Osteocyte (in vitro differentiated cells): ENCODE measurements around the gene ADRB2. TPM values are rescaled to one million over a fixed set of nuclear protein-coding genes. Genes with fewer than 3 reads are reported as not detected.
A peak's percentile ranks its signal among the peaks of the same experiment; 100 is the strongest.

Source experiments
- DNase-seq: peaks from one replicate; pipeline ENCODE4 v3.0.0; 2021; ENCODE audit warnings: mixed read lengths; ENCODE audit not compliant: unreplicated experiment; ENCODE audit errors: extremely low spot score
- H3K27ac Mint-ChIP-seq: one replicate; pipeline ENCODE4 v1.8.0; 2021; ENCODE audit warnings: mild to moderate bottlenecking, mixed read lengths; ENCODE audit not compliant: unreplicated experiment
- H3K27me3 Mint-ChIP-seq: one replicate; pipeline ENCODE4 v1.8.0; 2021; ENCODE audit warnings: mixed read lengths; ENCODE audit not compliant: unreplicated experiment
- H3K36me3 Mint-ChIP-seq: one replicate; pipeline ENCODE4 v1.8.0; 2021; ENCODE audit warnings: mixed read lengths; ENCODE audit not compliant: unreplicated experiment
- H3K4me1 Mint-ChIP-seq: one replicate; pipeline ENCODE4 v1.8.0; 2021; ENCODE audit warnings: mixed read lengths; ENCODE audit not compliant: unreplicated experiment
- H3K4me3 Mint-ChIP-seq: one replicate; pipeline ENCODE4 v1.8.0; 2021; ENCODE audit warnings: mild to moderate bottlenecking, moderate library complexity, mixed read lengths; ENCODE audit not compliant: unreplicated experiment
- H3K9me3 Mint-ChIP-seq: one replicate; pipeline ENCODE4 v1.8.0; 2021; ENCODE audit warnings: mixed read lengths; ENCODE audit not compliant: unreplicated experiment
- total RNA-seq: library from RNA; stranded (reverse); gene quantifications from 2 replicates; pipeline ENCODE4 v1.2.1, GENCODE V29; 2021
- TF ChIP-seq, protein P1 (sequence below): fragments of 200-600 bp; sonication (generic); IDR thresholded peaks from 2 replicates; pipeline ENCODE4 v1.5.0; 2021; ENCODE audit warnings: antibody characterized with exemption, mild to moderate bottlenecking, moderate library complexity

Gene ADRB2
- total RNA-seq, 1 donor from 2014 or later = 7.1 TPM

DNA sequence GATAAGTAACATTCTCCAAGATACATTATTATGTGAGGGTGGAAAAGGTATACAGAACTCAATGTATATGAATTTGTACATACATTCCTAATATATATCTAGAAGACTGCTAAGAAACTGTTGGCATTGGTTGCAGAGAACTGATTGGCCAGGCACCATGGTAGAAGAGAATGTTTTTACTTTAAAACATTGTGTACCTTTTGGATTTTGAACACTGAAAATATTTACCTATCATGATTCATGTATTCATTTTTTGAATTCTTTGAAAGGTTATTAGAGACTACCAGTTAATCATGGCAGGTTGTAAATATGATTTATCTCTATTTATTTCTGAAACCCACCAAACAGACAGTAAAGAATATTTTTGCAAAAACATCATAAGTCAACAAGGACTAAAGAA is 41.2 kb upstream of the ADRB2 start:
- no peak overlapping the region for H3K4me3 Mint-ChIP-seq
- H3K4me1 Mint-ChIP-seq = peaks cover 1% of the 10 kb centered on the region
- no peaks in the 10 kb centered on the region for H3K36me3 Mint-ChIP-seq
- no peak for DNase-seq
- no peak overlapping the region for H3K27ac Mint-ChIP-seq
- H3K27me3 Mint-ChIP-seq = no peaks in the 10 kb centered on the region
- no peaks in the 10 kb centered on the region for H3K9me3 Mint-ChIP-seq
- TF ChIP-seq, protein P1, sequence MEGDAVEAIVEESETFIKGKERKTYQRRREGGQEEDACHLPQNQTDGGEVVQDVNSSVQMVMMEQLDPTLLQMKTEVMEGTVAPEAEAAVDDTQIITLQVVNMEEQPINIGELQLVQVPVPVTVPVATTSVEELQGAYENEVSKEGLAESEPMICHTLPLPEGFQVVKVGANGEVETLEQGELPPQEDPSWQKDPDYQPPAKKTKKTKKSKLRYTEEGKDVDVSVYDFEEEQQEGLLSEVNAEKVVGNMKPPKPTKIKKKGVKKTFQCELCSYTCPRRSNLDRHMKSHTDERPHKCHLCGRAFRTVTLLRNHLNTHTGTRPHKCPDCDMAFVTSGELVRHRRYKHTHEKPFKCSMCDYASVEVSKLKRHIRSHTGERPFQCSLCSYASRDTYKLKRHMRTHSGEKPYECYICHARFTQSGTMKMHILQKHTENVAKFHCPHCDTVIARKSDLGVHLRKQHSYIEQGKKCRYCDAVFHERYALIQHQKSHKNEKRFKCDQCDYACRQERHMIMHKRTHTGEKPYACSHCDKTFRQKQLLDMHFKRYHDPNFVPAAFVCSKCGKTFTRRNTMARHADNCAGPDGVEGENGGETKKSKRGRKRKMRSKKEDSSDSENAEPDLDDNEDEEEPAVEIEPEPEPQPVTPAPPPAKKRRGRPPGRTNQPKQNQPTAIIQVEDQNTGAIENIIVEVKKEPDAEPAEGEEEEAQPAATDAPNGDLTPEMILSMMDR = no peak

DNA sequence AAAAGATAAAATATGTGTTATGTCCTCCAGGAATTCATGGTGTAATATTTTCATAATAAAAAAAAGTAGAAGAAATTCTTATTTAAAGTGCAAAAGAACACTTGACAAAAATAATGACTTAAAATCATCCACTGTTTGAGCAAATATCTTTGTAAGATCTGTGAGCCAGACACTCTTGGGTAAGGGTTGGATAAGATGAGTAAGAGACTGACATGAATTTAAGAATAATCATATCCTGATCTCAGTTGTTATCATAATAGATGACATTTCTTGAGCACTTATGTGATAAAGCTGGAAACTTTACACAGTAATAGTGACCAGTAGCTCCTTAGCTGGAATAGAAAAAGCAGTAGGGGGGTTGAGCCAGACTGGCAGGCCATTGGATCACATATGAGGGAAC is 40.0 kb upstream of the ADRB2 start:
- TF ChIP-seq, protein P1 = no peak
- Mint-ChIP-seq H3K4me3 (no peak overlapping the region), H3K27ac (no peak overlapping the region), H3K27me3 (no peaks in the 10 kb centered on the region), H3K36me3 (no peaks in the 10 kb centered on the region), H3K9me3 (no peaks in the 10 kb centered on the region), H3K4me1 (peaks cover 9% of the 10 kb centered on the region)
- DNase-seq = no peak

DNA sequence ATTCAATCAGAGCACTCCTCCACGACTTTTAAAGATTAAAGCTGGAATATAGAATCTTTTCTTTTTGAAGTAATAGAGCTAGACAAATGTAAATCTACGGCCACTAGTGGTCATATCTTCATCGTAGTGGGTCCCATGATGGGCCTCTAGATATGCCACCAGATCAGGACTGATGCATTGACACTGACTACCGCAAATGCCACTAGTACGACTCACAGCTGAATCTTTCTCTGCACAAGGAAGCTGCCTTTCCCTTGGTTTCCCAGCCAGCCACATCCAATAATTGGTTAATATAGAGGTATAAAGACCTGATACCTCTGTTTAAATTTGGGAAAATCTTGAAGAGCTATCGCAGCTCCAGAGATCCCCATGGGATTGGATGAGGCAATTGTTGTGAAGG is 37.8 kb upstream of the ADRB2 start:
- Mint-ChIP-seq H3K27me3 (no peaks in the 10 kb centered on the region), H3K9me3 (no peaks in the 10 kb centered on the region), H3K27ac (no peak overlapping the region), H3K4me3 (no peak overlapping the region), H3K4me1 (peaks cover 13% of the 10 kb centered on the region), H3K36me3 (no peaks in the 10 kb centered on the region)
- DNase-seq = no peak
- TF ChIP-seq, protein P1 = no peak

DNA sequence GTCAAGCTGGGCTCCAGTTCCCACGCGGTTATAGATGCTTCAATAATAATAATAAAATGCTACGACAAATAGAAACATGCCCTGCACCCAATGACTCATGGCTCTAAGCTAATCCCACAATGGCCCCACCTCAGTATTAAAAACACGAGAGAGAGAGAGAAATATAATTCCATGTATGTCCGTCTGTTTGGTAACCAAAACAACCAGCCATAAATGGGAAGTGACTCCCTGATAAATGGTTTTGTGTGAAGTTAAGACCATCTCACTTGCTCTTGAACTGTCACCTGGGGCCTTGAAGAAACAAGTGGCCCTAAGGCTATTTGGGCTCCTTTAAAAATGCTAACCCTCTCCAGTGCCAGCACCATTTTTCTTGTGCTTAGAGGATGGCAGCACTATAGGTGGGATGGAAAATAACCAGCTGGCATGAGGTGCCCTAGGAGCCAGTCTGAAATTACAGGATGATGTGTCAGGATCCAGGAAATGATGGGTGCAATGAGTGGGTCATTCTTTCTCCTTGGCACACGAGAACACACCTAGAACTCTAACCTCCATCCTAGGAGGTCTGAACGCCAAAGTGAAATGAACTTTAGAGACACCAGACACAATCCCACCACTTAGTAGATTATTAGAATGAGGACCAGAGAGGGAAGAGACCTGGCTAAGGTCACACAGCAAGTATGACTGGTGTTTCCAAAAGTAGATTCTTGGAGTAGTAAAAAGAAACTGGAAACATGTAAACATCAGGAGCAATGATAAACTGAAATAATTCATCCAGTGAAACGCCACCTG is 35.7 kb upstream of the ADRB2 start:
- Mint-ChIP-seq H3K27me3 (no peaks in the 10 kb centered on the region), H3K36me3 (no peaks in the 10 kb centered on the region), H3K9me3 (no peaks in the 10 kb centered on the region), H3K4me3 (no peak overlapping the region), H3K27ac (peak overlapping the region; percentile 27), H3K4me1 (peaks cover 22% of the 10 kb centered on the region)
- no peak for DNase-seq
- TF ChIP-seq, protein P1 = no peak

DNA sequence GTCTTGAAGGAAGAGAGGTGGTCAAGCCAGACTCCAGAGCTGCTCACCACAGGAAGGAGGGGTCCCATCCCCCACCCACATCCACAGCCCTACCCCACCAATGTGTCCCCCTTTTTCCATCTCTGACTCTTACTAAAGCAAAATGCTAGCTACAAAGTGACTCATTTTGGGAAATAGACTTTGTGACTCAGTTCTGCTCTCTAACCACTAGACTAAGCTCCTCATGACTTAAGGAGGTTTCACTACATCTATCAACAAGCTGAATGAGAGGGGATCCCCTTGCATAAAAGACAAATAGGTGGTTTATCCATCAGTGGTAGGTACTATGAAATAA is 35.1 kb upstream of the ADRB2 start:
- no peak for DNase-seq
- H3K27me3 Mint-ChIP-seq = no peaks in the 10 kb centered on the region
- peaks cover 22% of the 10 kb centered on the region for H3K4me1 Mint-ChIP-seq
- H3K36me3 Mint-ChIP-seq = no peaks in the 10 kb centered on the region
- no peak overlapping the region for H3K27ac Mint-ChIP-seq
- no peaks in the 10 kb centered on the region for H3K9me3 Mint-ChIP-seq
- TF ChIP-seq, protein P1 = no peak
- H3K4me3 Mint-ChIP-seq = no peak overlapping the region
